Measurements from ENCODE around the gene BCL3.

The BCL3 gene

DNA sequence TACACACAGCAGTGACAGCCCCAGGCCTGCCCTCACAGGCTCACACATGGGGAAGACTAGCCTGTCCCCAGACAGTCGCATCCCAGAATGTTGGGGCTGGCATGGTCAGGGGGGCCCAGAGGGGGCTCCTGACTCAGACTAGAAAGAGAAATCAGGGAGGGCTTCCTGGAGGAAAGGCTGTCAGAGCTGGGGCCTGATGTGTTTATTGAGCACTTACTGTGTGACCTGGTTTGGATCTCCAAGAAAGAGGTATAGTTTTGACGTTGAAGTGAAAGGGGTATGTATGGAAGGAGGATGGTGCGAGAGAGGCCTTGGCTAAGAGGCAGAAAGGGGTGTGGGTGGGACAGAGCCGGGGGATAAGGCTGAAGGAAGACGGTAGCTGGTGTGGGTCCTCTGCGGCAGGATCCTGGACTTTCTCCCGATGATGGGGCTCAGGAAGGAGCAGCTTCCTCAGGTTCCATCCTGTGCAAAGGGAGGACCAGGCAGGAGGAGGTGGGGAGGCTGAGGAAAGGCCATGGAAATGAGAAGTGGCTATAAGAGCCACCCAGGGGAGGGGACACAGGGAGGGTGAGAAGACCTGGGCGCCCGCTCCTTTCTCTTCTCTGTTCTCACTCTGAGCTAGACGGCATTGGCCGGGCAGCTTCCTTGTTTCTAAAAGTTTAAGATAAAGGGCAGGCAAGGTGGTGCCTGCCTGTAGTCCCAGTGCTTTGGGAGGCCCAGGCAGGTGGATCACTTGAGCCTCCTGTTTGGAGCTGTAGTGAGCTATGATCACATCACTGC, 16.1 kb upstream of the BCL3 start:
- TF ChIP-seq, protein P1, sequence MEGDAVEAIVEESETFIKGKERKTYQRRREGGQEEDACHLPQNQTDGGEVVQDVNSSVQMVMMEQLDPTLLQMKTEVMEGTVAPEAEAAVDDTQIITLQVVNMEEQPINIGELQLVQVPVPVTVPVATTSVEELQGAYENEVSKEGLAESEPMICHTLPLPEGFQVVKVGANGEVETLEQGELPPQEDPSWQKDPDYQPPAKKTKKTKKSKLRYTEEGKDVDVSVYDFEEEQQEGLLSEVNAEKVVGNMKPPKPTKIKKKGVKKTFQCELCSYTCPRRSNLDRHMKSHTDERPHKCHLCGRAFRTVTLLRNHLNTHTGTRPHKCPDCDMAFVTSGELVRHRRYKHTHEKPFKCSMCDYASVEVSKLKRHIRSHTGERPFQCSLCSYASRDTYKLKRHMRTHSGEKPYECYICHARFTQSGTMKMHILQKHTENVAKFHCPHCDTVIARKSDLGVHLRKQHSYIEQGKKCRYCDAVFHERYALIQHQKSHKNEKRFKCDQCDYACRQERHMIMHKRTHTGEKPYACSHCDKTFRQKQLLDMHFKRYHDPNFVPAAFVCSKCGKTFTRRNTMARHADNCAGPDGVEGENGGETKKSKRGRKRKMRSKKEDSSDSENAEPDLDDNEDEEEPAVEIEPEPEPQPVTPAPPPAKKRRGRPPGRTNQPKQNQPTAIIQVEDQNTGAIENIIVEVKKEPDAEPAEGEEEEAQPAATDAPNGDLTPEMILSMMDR (conservative IDR thresholded peaks at IDR 0.05; ENCODE audit: low read depth, low read length): no peak
- no peaks in the 10 kb centered on the region for H3K27me3 ChIP-seq (ENCODE audit: insufficient read depth, low read depth)
- H2AFZ ChIP-seq (ENCODE audit: low read depth): no peak overlapping the region

DNA sequence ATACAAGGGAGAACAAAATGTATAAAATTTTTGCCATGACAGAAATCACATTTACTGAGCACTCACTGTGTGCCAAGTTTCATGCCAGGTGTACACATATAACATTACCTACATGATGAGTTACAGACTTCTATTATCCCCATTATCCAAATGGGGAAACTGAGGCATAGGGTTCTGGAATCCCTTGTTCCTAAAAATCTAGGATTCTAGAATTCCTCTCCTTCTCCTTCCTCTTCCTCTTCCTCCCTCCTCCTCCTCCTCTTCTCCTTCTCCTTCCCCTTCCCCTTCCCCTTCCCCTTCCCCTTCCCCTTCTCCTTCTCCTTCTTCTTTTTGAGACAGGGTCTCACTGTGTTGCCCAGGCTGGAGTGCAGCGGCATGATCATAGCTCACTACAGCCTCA, 14.2 kb upstream of the BCL3 start:
- H3K79me2 ChIP-seq (ENCODE audit: insufficient read depth, low read depth): no peaks in the 10 kb centered on the region
- H3K4me1 ChIP-seq (ENCODE audit: low read depth, poor library complexity, severe bottlenecking): peaks cover 13% of the 10 kb centered on the region
- no peak overlapping the region for H3K4me3 ChIP-seq (IDR thresholded peaks at IDR 0.05; ENCODE audit: insufficient read depth, low read depth, low read length)
- H3K9ac ChIP-seq: no peak overlapping the region
- H3K27me3 ChIP-seq (ENCODE audit: insufficient read depth, low read depth): no peaks in the 10 kb centered on the region
- TF ChIP-seq, protein P1 (conservative IDR thresholded peaks at IDR 0.05; ENCODE audit: low read depth, low read length): no peak
- no peaks in the 10 kb centered on the region for H3K36me3 ChIP-seq (ENCODE audit: insufficient read depth)
- H3K4me2 ChIP-seq: no peak overlapping the region
- no peak overlapping the region for H3K27ac ChIP-seq
- H2AFZ ChIP-seq (ENCODE audit: low read depth): no peak overlapping the region
- H4K20me1 ChIP-seq (ENCODE audit: insufficient read depth): no peaks in the 10 kb centered on the region

More for the DNA sequence above, 16.1 kb upstream of the BCL3 start:
- H3K4me2 ChIP-seq: no peak overlapping the region
- H3K4me1 ChIP-seq (ENCODE audit: low read depth, poor library complexity, severe bottlenecking): peaks cover 8% of the 10 kb centered on the region
- H3K4me3 ChIP-seq (IDR thresholded peaks at IDR 0.05; ENCODE audit: insufficient read depth, low read depth, low read length): no peak overlapping the region
- no peaks in the 10 kb centered on the region for H3K36me3 ChIP-seq (ENCODE audit: insufficient read depth)
- H3K79me2 ChIP-seq (ENCODE audit: insufficient read depth, low read depth): no peaks in the 10 kb centered on the region
- no peak overlapping the region for H3K9ac ChIP-seq
- H3K27ac ChIP-seq: no peak overlapping the region
- H4K20me1 ChIP-seq (ENCODE audit: insufficient read depth): no peaks in the 10 kb centered on the region

DNA sequence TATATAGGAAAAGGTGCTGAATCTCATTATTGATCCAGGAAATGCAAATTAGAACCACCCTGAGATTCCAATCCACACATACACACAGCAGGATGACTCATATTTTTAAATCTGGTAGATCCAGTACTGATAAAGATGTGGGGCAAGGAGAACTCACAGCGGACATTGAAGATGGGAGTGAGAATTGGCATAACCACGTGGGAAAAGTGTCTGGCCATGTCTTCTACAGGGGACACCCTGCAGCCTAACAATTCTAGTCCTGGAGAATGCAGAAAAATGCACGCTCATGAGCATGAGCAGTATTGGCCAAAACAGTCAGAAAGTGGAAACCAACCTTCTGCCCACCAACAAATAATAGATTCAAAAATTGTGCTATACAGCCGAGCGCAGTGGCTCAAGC, 13.5 kb upstream of the BCL3 start:
- Histone ChIP-seq H3K36me3 (ENCODE audit: insufficient read depth) (no peaks in the 10 kb centered on the region), H3K27ac (no peak overlapping the region), H3K9ac (no peak overlapping the region), H3K79me2 (ENCODE audit: insufficient read depth, low read depth) (no peaks in the 10 kb centered on the region), H3K4me1 (ENCODE audit: low read depth, poor library complexity, severe bottlenecking) (peaks cover 14% of the 10 kb centered on the region), H3K27me3 (ENCODE audit: insufficient read depth, low read depth) (no peaks in the 10 kb centered on the region), H4K20me1 (ENCODE audit: insufficient read depth) (no peaks in the 10 kb centered on the region), H2AFZ (ENCODE audit: low read depth) (no peak overlapping the region), H3K4me3 (IDR thresholded peaks at IDR 0.05; ENCODE audit: insufficient read depth, low read depth, low read length) (no peak overlapping the region), H3K4me2 (no peak overlapping the region)
- TF ChIP-seq, protein P1 (conservative IDR thresholded peaks at IDR 0.05; ENCODE audit: low read depth, low read length): no peak

DNA sequence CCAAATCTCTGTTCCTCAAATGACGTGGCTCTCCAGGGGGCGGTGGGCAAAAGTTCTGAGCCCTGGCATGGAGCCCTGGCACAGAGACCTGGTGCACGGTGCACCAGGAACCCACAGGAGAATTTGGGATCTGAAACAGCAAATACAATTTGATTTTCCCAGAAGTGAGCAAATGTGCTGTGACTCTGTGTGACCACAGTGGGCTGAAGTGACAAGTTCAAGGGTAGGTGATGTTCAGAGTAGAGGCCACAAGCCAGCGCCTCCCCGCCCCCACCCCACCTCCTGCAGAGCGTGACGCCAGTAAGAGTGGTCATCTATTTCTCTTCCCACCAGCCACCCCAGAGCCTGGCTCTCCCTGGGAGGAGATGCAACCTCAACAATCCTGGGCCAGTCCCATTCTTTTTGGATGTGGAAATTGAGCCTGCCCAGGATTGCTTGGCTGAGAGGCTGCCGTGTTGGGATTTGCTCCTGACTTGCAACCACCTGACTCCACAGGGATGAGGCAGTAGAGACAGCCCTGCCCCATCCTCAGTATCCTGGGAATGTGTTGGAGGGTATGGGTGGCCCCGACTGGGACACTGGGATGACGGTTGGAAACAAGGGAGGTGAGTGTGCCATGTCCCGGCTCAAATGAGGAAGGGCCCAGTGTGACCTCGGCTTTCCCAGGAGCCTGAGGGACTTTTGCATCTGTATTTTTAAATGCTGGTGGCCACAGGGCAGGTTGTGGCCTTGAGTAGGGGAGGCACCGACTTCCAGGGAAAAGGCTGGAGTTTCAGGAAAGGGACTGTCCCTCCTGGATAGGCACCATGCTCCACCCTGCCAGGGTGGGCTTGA, 11.1 kb upstream of the BCL3 start:
- no peaks in the 10 kb centered on the region for H3K27me3 ChIP-seq (ENCODE audit: insufficient read depth, low read depth)
- TF ChIP-seq, protein P1 (conservative IDR thresholded peaks at IDR 0.05; ENCODE audit: low read depth, low read length): no peak
- no peaks in the 10 kb centered on the region for H4K20me1 ChIP-seq (ENCODE audit: insufficient read depth)
- no peak overlapping the region for H3K27ac ChIP-seq
- no peak overlapping the region for H2AFZ ChIP-seq (ENCODE audit: low read depth)
- H3K36me3 ChIP-seq (ENCODE audit: insufficient read depth): no peaks in the 10 kb centered on the region
- H3K4me1 ChIP-seq (ENCODE audit: low read depth, poor library complexity, severe bottlenecking): peaks cover 38% of the 10 kb centered on the region
- H3K9ac ChIP-seq: no peak overlapping the region
- H3K4me2 ChIP-seq: no peak overlapping the region
- no peak overlapping the region for H3K4me3 ChIP-seq (IDR thresholded peaks at IDR 0.05; ENCODE audit: insufficient read depth, low read depth, low read length)
- no peaks in the 10 kb centered on the region for H3K79me2 ChIP-seq (ENCODE audit: insufficient read depth, low read depth)
